Effector CD4-positive, alpha-beta T cell (primary cell): ENCODE results near the gene ADAM23.

ENCODE experiments used
- DNase-seq: peaks from one replicate; pipeline ENCODE4 v3.0.0-alpha.2; 2020

Gene ADAM23

DNA sequence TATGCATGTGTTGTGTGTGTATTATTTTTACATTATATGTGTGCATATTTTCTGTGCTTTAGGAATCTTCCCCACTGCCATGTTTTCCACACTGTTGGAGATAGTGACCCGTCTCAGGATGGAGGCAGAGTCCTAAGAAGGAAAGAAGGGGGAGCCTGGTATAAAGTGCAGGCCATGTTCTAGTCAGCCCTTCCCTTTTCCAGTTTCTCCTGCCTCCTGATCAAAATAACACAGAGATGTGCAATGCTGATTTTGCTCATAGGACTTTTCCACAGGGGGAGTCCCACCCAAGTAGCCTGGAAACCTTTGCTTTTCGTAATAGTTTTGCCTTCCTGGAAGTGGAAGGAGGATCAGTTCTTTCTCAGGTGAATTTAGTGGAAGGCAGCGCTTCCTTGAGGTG is 126.1 kb downstream of the ADAM23 start:
- no peak for DNase-seq

DNA sequence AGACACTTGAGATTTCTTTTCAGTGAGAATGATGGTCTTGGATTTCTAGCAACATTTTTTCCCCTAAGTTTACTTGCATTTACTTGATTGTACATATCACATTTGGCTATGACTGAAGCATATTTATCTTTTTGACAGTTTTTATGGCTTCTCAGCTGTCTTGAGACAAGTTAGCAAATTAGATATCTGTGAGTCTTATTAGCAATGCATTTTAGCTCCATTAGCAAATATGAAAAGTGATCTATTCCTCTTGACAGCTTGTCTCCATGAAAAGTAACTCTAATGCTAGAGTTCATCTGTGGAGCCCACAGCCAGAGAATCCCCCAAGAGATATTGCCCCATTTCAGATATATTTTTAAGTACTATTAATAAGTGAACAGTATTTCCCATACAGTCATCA is 126.9 kb downstream of the ADAM23 start:
- no peak for DNase-seq

DNA sequence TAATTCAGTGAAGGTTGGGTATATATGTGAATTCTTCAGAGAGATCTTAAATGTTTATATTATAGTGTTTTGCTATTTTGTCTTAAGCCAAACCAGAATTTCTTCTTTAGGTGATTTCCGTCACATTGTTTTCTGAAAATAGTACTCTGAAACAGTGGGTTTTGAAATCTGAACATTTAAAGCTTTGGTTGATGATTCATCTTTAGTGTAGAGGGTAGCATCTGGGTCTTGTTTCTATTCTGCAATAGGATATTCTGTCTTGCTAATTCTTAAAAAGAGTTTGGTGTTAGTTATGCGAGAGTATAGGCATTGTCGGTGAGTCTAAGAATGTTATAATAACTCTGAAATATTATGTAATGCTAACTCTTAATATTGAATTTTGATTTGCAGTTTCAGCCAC is 129.4 kb downstream of the ADAM23 start:
- DNase-seq = no peak

DNA sequence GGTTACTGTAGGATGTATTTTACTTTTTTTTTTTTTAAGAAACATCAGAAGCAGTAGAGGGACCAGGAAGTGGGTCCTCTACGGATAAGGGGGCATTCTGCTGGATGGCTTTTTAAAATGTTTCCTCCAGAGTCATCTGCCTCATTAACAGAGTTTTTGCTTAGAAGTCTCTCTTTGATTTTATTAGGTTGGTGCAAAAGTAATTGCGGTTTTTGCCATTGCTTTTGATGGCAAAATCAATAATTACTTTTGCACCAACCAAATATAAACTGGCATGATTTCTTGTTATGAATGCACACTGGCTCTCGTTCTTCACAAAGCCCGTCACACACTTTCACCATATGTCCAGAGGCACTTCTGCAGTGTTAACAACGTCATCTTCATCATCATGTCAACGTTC is 130.5 kb downstream of the ADAM23 start:
- no peak for DNase-seq

DNA sequence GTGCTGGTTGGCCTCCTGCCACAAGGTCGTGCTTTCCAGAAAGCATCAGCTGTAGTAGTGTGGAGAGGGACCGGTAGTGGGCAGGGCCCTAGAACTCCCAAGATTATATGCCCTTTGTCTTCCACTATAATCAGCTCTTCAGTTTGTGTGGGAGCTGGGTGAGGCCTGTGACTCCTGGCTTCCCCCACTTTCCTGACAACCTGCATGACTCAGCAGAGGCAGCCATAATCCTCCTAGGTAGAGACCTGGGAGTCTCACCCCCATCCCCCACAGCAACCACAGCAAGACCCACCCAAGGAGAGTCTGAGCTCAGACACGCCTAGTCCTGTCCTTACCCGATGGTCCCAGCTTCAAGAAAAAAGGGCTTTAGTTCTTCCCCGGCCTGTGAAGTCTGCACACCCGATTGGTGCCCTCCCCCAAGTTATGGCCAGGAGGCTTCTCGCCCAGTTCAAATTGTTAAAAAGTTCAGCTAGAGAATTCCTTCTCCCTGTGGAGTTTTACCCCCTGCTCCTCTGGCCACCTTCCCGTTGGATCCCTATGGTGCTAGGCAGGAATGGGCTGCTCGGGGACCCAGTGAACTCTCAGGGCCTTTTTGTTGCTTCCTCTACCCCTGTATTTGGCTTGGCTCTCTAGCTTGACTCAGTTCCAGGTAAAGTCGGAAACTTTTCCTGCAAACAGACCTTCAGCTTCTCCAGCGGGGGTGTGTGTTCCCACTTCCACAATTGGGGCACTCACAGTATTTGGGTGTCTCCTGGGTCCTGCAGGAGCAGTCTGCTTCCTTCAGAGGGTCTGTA is 141.2 kb downstream of the ADAM23 start:
- no peak for DNase-seq

DNA sequence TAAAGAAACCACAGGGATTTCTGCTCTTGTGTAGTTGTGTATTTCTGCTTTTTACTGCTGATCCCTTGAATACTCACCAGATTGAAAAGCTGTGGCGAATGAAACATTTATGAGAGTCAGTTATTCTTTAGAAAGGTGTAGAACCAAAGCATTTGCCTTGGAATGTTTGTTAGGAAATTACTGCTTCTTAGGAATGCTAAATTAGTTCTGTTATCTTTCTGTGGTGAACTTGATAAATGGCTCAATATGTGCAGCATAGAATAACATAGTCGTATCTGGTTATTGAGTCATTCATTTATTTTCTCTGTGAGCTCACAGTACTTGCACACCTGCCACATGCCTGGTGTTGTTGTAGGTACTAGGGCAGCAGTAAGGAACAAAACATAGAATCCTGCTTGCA is 142.0 kb downstream of the ADAM23 start:
- no peak for DNase-seq

DNA sequence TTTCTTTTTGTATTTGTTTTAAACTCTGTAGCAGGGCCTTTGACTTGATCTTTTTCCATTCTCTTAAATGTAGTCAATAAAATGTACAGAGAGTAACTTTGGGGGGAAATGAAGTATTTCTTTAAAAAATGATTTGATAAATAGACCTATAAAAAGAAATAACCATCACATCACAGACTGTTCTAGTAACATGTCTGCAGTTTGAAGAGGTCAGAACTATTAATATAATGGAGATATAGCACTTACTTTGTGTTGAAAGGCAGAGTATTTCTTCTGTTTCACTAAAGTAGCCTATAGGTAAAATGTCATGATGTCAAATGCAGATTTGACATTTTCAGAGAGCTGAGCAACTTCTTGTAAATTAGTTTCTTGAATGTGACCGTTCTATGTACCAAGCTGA is 143.3 kb downstream of the ADAM23 start:
- DNase-seq = no peak

DNA sequence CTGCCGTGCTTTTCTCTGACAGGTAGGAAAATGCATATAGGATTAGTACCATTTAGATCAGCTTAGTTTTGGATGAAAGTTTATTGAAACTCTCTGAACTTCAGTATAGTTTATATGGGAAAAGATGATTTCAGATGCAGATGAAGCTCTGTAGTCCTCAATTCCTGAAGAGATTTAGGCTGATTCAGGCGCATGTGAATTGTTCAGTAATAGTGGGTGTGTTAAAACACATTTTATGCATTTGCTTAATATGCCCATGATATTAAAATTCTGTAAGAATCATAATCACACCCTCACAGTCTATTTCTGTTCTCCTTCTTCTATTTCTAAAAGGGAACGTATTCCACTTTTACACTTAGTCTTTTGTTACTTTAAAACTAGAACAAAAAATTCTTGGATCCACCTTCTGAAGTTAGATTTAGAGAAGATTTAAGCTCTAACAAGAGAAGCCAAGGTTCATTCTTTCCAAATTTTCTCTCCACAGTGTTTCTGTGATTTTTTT is 154.4 kb downstream of the ADAM23 start:
- DNase-seq = no peak

DNA sequence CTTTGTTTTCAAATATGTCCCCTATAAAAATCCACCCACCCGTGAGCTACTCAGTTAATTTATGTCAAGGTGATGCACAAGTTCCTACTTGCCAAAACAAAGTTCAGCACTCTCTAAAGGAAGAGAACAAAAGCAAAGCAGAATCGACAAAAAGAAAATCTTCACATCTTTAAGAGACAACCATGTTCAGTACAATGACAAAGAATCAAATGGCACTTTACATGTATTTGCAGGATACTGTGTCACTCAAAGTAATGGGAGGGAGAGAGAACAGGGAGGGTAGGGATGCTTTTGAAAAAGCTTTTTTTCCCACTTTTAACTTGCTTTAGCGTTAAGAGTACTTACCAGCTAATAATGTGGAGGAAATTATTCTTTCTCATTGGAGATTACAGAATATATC is 159.9 kb downstream of the ADAM23 start:
- DNase-seq = no peak

DNA sequence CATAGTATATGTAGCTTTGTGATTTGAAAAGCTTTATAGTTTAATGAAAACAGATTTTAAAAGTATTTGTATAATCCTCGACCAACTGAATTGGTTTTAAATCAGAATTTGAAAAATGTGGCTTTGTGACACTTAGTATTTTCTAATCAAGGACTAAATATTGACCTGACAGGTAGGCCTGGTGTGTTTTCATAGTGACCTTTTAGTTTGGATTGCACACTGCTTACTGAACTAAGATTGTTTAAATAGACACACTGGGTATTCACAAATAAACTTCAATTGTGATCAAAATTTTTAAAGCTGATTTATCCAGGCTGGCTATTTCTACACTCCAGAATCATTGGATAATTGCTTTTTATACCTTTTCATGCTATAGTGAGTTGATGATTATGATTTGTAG is 167.1 kb downstream of the ADAM23 start:
- DNase-seq = no peak

DNA sequence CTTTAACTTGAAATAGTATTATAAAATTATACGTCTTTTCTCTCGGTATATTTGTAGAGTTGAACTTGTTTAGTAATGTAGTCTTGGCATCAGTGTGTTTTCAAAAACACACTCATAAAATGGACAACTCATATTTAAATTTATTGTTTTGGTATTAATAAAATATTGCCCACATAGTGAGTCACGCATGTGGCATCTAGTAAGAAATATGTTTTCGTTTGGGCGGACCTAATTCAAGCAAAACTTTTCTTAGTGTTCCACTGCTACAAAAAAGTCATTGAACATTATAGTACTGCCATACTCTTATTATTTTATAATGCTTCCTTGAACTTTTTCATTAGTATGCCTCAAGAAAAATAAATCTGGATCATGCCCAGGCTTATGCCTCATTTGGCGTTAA is 167.9 kb downstream of the ADAM23 start:
- DNase-seq = no peak

DNA sequence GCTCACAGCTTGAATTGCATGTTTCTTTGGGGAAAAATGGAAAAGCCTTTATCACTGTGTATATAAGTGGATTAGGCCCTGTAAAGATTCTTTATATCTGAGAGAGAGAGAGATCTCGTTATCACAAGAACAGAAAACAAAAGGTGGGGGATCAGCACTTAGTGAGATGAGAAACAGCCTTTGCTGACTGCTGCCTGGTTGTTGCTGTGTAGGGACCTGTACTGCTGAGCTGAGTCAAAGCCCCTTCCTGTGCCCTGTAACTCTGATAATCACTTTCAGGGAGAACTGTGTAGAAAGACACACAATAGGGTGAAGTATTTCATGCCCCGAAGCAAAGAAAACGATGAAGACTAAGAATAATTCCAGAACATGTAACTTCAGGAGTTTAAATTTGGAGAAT is 168.4 kb downstream of the ADAM23 start:
- DNase-seq = no peak

DNA sequence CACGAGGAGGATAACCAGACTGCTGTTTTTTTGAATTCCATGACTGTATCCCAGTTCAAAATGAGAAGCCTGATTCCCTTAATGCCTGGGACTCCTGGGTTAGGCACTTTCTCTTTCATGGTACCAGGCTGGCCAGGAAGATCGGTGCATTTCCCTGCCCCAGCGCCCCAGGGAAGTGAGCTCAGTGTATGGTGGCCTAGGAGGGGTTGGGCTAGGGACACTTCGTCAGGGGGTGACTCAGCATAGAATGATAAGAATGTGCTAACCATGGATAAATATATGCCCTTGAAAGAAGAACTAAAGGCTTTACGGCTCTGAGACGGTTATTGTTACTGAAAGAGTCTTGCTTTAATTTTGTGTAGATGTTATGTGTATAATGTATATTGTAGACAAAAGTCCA is 171.5 kb downstream of the ADAM23 start:
- no peak for DNase-seq

DNA sequence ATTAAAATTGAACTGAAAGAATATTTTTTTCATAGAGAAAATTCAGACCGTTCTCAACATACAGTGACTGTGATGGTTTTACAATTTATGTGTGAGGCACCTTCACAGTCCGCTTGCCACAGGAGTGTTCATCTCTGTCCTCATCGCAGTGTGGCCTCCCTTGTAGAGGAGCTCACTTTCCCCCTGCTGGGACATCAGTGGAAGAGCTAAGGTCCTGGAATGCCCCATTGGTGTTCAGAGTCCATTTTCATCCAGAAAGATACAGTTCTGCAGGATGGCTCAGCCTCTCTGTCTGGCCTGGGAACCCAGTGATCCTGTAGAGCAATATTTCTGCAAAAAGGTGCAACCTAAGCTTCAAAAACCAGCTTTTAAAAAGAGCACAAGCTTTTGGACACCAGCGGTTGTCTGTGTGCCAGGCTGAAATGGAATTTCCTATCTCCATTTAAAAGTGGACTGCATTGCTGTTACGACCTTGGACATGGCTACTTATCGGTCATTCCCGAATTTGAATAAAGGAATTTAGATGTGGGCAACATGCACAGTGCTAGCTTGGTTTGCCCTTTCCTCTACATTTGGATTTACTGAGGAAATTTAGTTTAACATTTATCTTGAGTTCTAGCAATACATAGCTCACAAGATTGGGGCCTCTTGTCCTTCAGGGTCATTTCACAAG is 172.2 kb downstream of the ADAM23 start:
- no peak for DNase-seq

DNA sequence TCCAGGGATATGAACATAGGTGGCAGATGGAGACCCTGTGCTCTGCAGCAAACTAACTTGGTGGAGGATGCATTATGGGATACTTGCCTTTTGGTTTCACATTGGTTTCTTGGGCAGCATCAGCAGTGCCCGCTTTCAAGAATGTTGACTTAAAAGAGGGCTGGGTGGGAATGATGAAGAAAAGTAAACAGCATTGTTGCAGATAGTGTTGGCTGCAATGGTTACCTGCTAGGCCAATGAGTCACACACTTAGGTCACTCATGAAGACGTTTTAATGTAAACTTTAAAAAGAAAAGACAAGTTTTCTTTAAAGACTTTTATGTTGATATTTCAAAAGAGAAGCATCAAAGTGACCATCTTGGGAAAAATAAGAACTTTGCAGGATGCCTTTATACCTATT is 172.8 kb downstream of the ADAM23 start:
- no peak for DNase-seq

DNA sequence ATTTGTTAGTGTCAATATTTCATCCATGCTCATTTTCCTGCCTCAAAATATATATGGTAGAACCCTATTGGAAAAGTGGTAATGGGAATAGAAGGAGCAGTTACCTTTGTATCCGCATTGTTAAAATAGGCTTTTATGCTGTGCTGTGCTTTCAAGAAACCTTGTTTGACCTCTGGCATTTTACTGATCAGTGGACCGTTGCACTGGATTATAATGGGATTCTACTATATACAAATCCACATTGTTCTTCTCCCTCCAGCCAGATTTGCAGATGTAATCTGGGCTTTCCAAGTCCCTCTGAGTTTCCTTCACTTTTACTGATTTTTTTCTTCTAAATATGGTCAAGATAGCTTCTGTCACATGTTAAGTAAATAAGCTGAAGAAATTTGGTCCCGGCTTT is 175.7 kb downstream of the ADAM23 start:
- DNase-seq = no peak

DNA sequence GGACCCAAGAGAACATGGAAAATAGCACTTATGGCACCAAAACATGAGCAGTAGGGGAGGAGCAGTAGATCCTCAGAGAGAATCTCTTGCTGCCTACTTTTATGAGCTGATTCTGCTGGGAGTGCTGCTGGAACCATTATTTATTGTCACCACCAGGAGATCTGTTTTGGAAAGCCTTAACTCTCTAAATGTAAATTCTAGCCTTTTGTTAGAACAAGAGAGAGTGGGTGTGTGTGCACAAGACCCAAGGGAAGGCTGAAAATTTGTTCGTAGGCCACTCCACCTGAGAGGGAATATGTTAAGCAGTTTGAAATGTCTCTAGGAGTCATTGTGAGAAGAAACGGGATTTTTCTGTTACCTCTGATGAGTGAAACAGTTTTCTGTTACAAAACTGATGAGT is 182.8 kb downstream of the ADAM23 start:
- no peak for DNase-seq

DNA sequence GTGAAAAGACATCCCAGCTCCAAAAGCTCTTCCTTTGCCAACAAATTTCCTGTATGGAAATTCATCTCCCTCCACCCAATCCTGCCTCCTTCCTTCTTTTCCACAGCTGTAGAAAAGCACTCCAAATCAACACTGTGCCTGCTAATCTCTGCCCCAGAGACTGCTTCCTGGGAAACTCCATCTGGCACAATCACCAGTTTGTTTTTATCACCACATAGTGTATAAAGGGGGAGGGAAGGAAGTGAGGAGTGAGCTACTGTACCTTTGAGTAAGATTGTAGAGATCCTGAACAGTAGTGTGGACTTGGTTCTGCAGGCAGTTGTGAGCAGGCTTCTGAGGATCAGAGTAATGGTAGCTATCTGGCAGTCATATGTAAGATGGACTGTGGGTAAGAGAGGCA is 184.3 kb downstream of the ADAM23 start:
- no peak for DNase-seq

DNA sequence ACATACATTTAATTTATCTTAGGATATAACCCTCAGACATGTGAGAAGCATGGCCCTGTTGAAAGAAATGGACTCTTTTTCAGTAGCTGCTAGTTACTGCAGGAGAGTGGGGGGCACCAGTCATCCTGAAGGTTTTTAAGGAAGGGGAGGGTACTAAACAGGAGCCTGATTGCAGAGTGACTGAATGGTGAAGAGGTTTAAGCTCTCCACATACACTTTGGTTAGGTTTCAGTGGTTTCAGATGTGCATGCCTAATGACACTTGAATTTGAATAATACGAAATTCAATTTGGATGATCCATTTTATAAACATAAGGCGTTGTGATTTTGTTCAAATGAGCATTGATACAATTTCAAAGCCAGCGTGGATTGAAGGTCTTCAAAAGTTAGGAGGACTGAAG is 188.0 kb downstream of the ADAM23 start:
- DNase-seq = no peak

DNA sequence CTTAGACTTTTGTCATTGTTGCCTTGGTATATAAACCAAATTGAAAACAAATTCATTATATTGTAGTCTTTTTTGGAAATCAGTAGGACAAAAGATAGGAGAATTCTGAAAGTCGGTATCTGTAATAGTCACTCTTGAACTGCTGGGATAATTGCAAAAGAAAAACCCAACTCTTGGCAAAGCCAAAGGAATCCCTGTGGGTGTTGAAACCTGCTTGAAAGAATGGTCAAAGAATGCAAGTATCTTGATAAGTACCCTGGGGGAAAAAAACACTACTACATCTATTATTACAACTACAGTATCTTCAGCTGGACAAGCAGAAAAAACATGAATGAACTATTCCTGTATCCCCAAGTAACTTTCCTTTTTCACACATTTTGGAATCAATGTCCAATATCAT is 191.7 kb downstream of the ADAM23 start:
- DNase-seq = no peak

DNA sequence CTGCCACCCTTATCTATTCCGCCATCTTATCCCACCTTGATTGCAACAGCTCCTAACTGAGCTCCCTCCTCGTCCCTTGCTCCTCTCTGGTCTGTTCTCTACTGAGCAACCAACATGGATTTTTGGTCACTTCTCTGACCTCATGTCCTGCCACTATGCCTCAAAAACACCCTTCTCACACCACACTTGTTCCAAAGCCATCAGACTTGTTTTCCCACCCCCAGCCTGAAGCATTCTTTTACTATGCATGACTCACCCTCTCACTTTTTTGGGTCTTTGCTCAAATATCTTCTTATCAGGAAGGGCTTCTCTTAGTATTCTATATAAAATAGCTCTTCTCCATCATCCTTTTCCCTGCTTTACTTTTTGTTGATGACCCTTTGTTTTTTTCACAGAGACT is 196.3 kb downstream of the ADAM23 start:
- no peak for DNase-seq

DNA sequence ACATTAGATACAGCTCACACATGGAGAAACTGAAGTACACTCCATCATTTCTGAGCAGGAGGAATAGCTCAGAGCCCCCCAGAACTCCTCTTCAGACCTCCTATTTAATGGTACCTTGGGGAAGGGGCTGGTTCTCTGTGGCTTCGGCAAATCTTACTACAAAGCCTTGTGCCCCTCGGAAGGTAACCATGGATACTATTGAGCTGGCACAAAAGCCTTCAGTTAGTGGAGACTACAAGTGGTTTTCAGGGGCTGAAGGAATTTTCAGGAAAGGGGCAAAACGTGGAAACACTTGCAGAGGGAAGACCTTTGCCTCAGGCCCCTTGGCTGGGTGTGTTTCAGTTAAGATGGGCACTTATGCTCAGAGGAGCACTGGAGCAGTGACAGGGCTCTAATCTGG is 197.9 kb downstream of the ADAM23 start:
- no peak for DNase-seq

DNA sequence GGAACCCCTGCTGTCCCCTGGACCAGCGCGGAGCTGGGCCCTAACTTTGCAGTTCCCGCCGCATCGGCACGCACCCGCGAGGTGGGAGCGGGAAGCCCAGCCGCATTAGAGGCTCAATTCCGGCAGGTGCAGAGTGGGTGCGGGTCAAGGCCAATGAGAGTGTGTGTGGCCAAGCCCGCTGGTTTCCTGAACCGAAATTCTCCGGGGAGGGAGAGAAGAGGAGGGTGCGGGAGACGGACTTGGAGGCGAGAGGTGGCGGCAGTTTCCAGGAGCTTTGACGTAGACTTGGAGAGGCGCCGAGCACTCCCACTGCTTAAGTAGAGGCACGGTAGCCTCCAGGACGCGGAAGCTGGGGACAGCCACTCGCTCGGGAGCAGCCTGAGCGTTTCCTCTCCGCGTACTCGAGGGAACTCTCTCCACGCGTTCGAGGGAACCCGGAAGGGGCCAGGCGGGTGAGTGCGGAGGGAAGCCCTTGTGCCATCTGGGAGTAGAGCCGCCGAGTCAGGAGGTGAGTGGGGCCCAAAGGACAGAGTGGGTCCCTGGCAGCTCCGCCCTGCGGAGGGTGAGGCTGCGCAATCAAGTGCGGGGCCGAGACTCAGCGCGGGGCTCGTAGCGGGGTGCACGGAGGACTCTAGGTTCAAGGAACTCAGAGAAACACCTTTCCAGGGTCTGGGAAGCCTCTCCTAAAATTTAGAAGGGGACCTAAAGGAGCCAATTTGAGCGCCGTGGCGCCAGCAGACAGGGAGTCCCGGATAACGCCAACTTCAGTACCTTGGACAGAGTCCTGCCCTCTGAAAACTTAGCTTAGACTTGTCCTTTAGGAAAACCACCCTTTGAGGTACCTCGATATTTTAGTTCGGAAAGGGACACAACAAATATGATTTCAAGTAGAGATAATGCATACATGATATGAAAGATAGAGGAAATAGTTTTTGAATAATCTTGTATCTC is 199.0 kb downstream of the ADAM23 start, which contains the start of gene FAM237A:
FAM237A (plus strand) TSS at position 413 of the 951 bp plus-strand sequence. CDS start 1,750 bp downstream, outside the sequence.
- DNase-seq = no peak
